Naive thymus-derived CD4-positive, alpha-beta T cell (primary cell): ENCODE data around the gene LRBA. TPM values are rescaled to one million over a fixed set of nuclear protein-coding genes. Genes with fewer than 3 reads are reported as not detected.

Experiments
- ATAC-seq: fragments of 150-1000 bp; cut with Tn5 transposase; 2 replicates; pipeline ENCODE4 v1.10.0; 2021; ENCODE audit warnings: mild to moderate bottlenecking, moderate library complexity
- CTCF ChIA-PET: fragments of 350-600 bp; sonication (Branson Sonifier 250); formaldehyde crosslinking; loops from one replicate; lab custom pipeline; 2021; ENCODE audit warnings: antibody characterized with exemption; lab: Charles Lee
- POLR2A ChIA-PET: fragments of 350-600 bp; sonication (Branson Sonifier 250); formaldehyde crosslinking; loops from one replicate; lab custom pipeline; 2021; ENCODE audit warnings: antibody characterized with exemption, inconsistent platforms; lab: Charles Lee
- DNase-seq, 9 donors: peaks; one replicate each; pipeline versions ENCODE4 v3.0.0 to v3.0.0-alpha.2; 2020 to 2022; ENCODE audit warnings: mixed read lengths in 1 of 9
- H3K27ac ChIP-seq: one replicate; pipeline ENCODE4 v1.7.0; 2013; ENCODE audit warnings: mild to moderate bottlenecking, low read depth, low read length, moderate library complexity
- H3K27me3 ChIP-seq, 2 donors: one replicate each; pipeline ENCODE4 v1.7.0; 2013; ENCODE audit warnings: low read length in 2 of 2, mild to moderate bottlenecking in 2 of 2, moderate library complexity in 2 of 2; ENCODE audit not compliant: control insufficient read depth in 2 of 2, insufficient read depth in 2 of 2
- H3K36me3 ChIP-seq, 3 experiments: 1 replicate in 2 of 3; 2 replicates in 1 of 3; pipeline ENCODE4 v1.7.0; 2013; ENCODE audit warnings: low read length in 3 of 3, mild to moderate bottlenecking in 3 of 3, moderate library complexity in 1 of 3; ENCODE audit not compliant: insufficient read depth in 3 of 3, control insufficient read depth in 2 of 3
- H3K4me1 ChIP-seq, 2 donors: one replicate each; pipeline ENCODE4 v1.7.0; 2013; ENCODE audit warnings: low read length in 2 of 2, mild to moderate bottlenecking in 2 of 2, moderate library complexity in 1 of 2; ENCODE audit not compliant: control insufficient read depth in 2 of 2, insufficient read depth in 2 of 2
- H3K4me3 ChIP-seq: 2 replicates; pipeline ENCODE4 v1.7.0; 2013; ENCODE audit warnings: mild to moderate bottlenecking, low read length
- H3K9me3 ChIP-seq, 3 experiments: 1 replicate in 2 of 3; 2 replicates in 1 of 3; pipeline ENCODE4 v1.7.0; 2013; ENCODE audit warnings: low read length in 3 of 3; ENCODE audit not compliant: control insufficient read depth in 2 of 3
- H3K27ac Mint-ChIP-seq, 9 donors: one replicate each; pipeline ENCODE4 v1.8.0; 2020 to 2022; ENCODE audit warnings: mixed read lengths in 9 of 9, mild to moderate bottlenecking in 8 of 9, moderate library complexity in 5 of 9, inconsistent platforms in 2 of 9
- H3K27me3 Mint-ChIP-seq, 5 donors: one replicate each; pipeline ENCODE4 v1.8.0; 2021 to 2022; ENCODE audit warnings: mixed read lengths in 5 of 5, mild to moderate bottlenecking in 1 of 5
- H3K36me3 Mint-ChIP-seq, 5 donors: one replicate each; pipeline ENCODE4 v1.8.0; 2020 to 2022; ENCODE audit warnings: mixed read lengths in 5 of 5, mild to moderate bottlenecking in 3 of 5, inconsistent platforms in 1 of 5
- H3K4me1 Mint-ChIP-seq, 7 donors: one replicate each; pipeline ENCODE4 v1.8.0; 2020 to 2022; ENCODE audit warnings: mixed read lengths in 7 of 7, mild to moderate bottlenecking in 3 of 7, inconsistent platforms in 1 of 7
- H3K4me3 Mint-ChIP-seq, 10 donors: one replicate each; pipeline ENCODE4 v1.8.0; 2020 to 2022; ENCODE audit warnings: mild to moderate bottlenecking in 10 of 10, mixed read lengths in 10 of 10, moderate library complexity in 6 of 10, inconsistent platforms in 2 of 10
- H3K9me3 Mint-ChIP-seq, 11 donors: one replicate each; pipeline ENCODE4 v1.8.0; 2020 to 2022; ENCODE audit warnings: mixed read lengths in 11 of 11, mild to moderate bottlenecking in 4 of 11, inconsistent platforms in 1 of 11, moderate library complexity in 1 of 11
- intact Hi-C, 2 donors: fragments of 100-400 bp; cut with micrococcal nuclease; formaldehyde crosslinking; loops; one replicate each; pipeline ENCODE4 v1.15.1; 2023
- polyA plus RNA-seq, 2 donors: library from polyadenylated mRNA; unstranded; fragments of 300-500 nt; fragmentation: Illumina TruSeq; gene quantifications; one replicate each; pipeline ENCODE4 v1.2.3, GENCODE V29; 2021
- total RNA-seq, 6 experiments: library from RNA in 5 of 6; stranded (reverse) in 5 of 6; gene quantifications; 1 replicate in 5 of 6; 2 replicates in 1 of 6; pipeline ENCODE4 v1.2.3 and lab custom pipeline; 2021 to 2026

The LRBA gene
- total and polyA plus RNA-seq, 7 experiments from 2014 or later = 20.8 to 71.4 (median 58.4) TPM

DNA sequence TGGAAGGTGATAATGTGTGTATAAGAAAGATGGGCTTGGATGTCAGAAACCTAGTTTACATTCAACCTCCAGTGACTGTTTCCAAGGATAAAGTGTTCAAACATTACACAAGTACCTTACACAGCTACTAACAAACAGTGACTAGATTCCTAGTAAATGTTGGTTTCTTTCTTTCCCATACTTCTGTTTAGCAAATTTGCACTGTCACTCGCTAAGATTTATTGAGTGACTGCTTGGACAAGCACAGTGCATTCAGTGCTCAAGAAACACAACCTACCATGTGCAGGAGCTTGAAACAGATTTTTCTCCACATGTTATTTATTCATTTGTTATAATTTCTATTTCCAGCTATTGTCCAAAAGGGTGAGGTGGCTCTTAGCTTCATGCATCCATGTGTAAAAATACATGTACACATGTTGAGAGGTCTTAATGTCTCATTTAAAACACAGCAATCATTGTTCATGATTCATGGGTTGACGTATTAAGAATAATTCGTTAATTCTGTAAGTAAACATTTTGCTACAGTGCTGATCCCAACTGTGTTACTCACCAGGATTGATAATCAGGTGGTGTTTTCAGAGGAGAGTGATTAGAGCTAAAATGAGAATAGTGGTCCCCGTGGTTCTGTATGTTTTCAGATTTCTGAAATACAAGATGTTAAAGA is 783.8 kb downstream of the LRBA start:
- CTCF ChIA-PET = no interaction called here
- H3K4me1 Mint-ChIP-seq = no peaks in the 10 kb centered on the region

DNA sequence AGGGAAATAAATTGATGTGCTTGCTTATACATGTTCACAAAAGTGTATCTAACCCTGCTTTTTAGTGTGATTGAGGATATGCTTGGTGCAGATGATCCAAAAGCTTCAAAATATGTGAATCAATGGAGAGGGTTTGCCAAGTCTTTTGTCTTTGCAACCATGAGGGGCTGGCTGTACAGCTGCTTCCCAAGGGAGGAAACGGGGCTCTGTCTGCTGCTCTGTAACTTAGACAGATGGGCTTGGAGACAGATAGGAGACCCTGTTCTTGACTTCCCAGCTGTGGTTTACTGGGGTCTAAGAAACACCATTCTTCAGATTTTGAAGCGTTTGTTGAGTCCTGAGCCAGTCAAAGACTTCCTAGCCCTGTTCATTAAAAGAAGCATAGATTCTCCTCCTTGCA is 784.5 kb downstream of the LRBA start:
- no peak for DNase-seq
- ChIA-PET CTCF (no interaction called here), POLR2A (no interaction called here)
- intact Hi-C loops = no loop called here
- Mint-ChIP-seq H3K27me3 (peaks cover 12 to 27% (median 20%) of the 10 kb centered on the region in 5 donors), H3K9me3 (peaks cover 0 to 3% (median 0%) of the 10 kb centered on the region in 11 donors), H3K36me3 (no peaks in the 10 kb centered on the region), H3K4me3 (no peak overlapping the region), H3K27ac (no peak overlapping the region), H3K4me1 (no peaks in the 10 kb centered on the region)
- H3K4me1 ChIP-seq = no peaks in the 10 kb centered on the region
- no peaks in the 10 kb centered on the region for H3K9me3 ChIP-seq
- H3K4me3 ChIP-seq = no peak overlapping the region
- no peak for ATAC-seq
- H3K36me3 ChIP-seq = no peaks in the 10 kb centered on the region
- no peaks in the 10 kb centered on the region for H3K27me3 ChIP-seq
- no peak overlapping the region for H3K27ac ChIP-seq

More for the DNA sequence above, 783.8 kb downstream of the LRBA start:
- Histone ChIP-seq H3K4me3 (no peak overlapping the region), H3K27ac (no peak overlapping the region), H3K27me3 (no peaks in the 10 kb centered on the region), H3K4me1 (no peaks in the 10 kb centered on the region), H3K36me3 (no peaks in the 10 kb centered on the region), H3K9me3 (no peaks in the 10 kb centered on the region)
- peaks cover 16 to 30% (median 24%) of the 10 kb centered on the region in 5 donors for H3K27me3 Mint-ChIP-seq
- DNase-seq (no peak), ATAC-seq (no peak)
- no peak overlapping the region for H3K4me3 Mint-ChIP-seq
- peaks cover 0 to 3% (median 0%) of the 10 kb centered on the region in 11 donors for H3K9me3 Mint-ChIP-seq
- H3K36me3 Mint-ChIP-seq = no peaks in the 10 kb centered on the region
- POLR2A ChIA-PET = no interaction called here
- intact Hi-C loops = no loop called here
- no peak overlapping the region for H3K27ac Mint-ChIP-seq

DNA sequence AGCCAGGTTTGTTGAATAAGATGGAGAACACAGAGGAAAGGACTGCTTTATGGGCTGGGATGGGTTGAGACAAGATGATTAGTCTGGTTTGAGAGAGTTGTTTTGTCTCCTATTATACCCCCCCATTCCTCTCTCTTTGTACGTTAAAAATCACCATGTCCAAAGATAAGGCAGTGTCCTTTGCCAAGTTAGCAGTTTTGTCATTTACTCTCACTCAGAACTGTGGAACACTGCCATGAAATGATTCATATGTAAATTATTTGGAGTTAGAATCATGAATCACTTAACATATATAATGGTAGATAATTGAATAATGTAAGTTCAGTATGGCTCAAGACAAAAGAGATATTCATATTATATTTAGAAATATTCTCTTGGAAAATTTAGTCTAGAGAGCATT is 785.6 kb downstream of the LRBA start:
- H3K4me3 Mint-ChIP-seq = no peak overlapping the region
- peaks cover 0 to 3% (median 0%) of the 10 kb centered on the region in 11 donors for H3K9me3 Mint-ChIP-seq
- Histone ChIP-seq H3K27me3 (no peaks in the 10 kb centered on the region), H3K9me3 (no peaks in the 10 kb centered on the region), H3K4me1 (no peaks in the 10 kb centered on the region), H3K4me3 (no peak overlapping the region), H3K36me3 (no peaks in the 10 kb centered on the region), H3K27ac (no peak overlapping the region)
- H3K27ac Mint-ChIP-seq = no peak overlapping the region
- intact Hi-C loops = no loop called here
- POLR2A ChIA-PET = no interaction called here
- CTCF ChIA-PET = no interaction called here
- no peaks in the 10 kb centered on the region for H3K4me1 Mint-ChIP-seq
- ATAC-seq = no peak
- peaks cover 8 to 22% (median 15%) of the 10 kb centered on the region in 5 donors for H3K27me3 Mint-ChIP-seq
- no peak for DNase-seq
- no peaks in the 10 kb centered on the region for H3K36me3 Mint-ChIP-seq

GRCh38 chr4:150224896-150225591 is 790.0 kb downstream of the LRBA start:
- POLR2A ChIA-PET = no interaction called here
- no peaks in the 10 kb centered on the region for H3K9me3 Mint-ChIP-seq
- peaks cover 8 to 22% (median 12%) of the 10 kb centered on the region in 5 donors for H3K27me3 Mint-ChIP-seq
- no peaks in the 10 kb centered on the region for H3K27me3 ChIP-seq
- no peaks in the 10 kb centered on the region for H3K36me3 ChIP-seq
- H3K9me3 ChIP-seq = no peaks in the 10 kb centered on the region
- no peaks in the 10 kb centered on the region for H3K4me1 Mint-ChIP-seq
- H3K4me1 ChIP-seq = no peaks in the 10 kb centered on the region
- CTCF ChIA-PET = no interaction called here
- no peak overlapping the region for H3K4me3 ChIP-seq
- no peak for ATAC-seq
- no peaks in the 10 kb centered on the region for H3K36me3 Mint-ChIP-seq
- H3K27ac Mint-ChIP-seq = no peak overlapping the region
- intact Hi-C loops = no loop called here
- H3K27ac ChIP-seq = no peak overlapping the region
- H3K4me3 Mint-ChIP-seq = no peak overlapping the region
- no peak for DNase-seq

DNA sequence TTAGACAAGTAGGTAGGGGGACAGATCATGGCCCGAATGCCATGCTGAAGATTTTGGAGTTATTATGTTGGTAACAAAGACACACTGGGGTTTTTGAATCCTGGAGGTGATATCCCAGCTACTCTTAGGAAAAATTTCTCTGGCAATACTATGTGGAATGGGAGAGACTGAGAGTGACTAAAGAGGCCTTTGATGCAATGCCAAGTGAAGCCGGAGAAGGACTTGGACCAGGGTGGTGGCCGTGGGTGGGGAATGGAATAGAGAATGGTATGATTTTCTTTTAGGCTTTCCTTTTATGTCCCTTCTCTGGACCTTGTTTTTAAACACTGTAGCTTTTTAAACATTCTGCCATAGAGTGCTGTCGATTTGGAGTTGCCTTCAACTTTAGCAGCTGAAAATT is 795.2 kb downstream of the LRBA start:
- intact Hi-C loops = no loop called here
- no peaks in the 10 kb centered on the region for H3K36me3 Mint-ChIP-seq
- CTCF ChIA-PET = no interaction called here

DNA sequence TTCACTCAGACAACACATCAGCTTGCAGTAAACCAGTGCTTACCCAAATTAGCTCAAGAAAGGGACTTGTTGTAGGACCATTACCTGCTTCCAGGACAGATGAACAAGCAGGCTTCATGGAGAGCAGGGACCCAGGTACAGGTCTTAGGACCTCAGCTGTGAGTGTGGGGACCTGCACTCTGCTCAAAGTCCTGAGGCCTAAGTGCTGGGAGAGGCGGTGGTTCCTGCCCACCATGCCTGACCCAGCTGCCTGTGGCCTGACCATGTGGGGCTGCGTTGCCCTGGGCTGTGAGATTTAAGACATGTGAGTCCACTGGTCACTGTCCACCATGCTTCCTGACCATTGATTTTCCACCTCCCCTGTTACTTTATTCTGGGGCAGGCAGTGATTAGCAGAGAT is 796.6 kb downstream of the LRBA start:
- Histone ChIP-seq H3K36me3 (no peaks in the 10 kb centered on the region), H3K27ac (no peak overlapping the region), H3K4me1 (no peaks in the 10 kb centered on the region), H3K9me3 (no peaks in the 10 kb centered on the region), H3K27me3 (no peaks in the 10 kb centered on the region), H3K4me3 (no peak overlapping the region)
- Mint-ChIP-seq H3K4me3 (no peak overlapping the region), H3K36me3 (no peaks in the 10 kb centered on the region), H3K27ac (no peak overlapping the region), H3K4me1 (no peaks in the 10 kb centered on the region), H3K27me3 (peaks cover 0 to 9% (median 4%) of the 10 kb centered on the region in 5 donors), H3K9me3 (no peaks in the 10 kb centered on the region)
- no peak for DNase-seq
- intact Hi-C loops = no loop called here
- ATAC-seq = no peak
- ChIA-PET CTCF (no interaction called here), POLR2A (no interaction called here)

More for the DNA sequence above, 795.2 kb downstream of the LRBA start:
- no peak overlapping the region for H3K4me3 ChIP-seq
- no peak for ATAC-seq
- POLR2A ChIA-PET = no interaction called here
- no peaks in the 10 kb centered on the region for H3K36me3 ChIP-seq
- DNase-seq = no peak
- H3K9me3 ChIP-seq = no peaks in the 10 kb centered on the region
- no peaks in the 10 kb centered on the region for H3K9me3 Mint-ChIP-seq
- H3K27me3 Mint-ChIP-seq = peaks cover 0 to 9% (median 6%) of the 10 kb centered on the region in 5 donors
- no peaks in the 10 kb centered on the region for H3K27me3 ChIP-seq
- H3K4me1 Mint-ChIP-seq = no peaks in the 10 kb centered on the region
- no peaks in the 10 kb centered on the region for H3K4me1 ChIP-seq
- H3K27ac Mint-ChIP-seq = no peak overlapping the region
- H3K27ac ChIP-seq = no peak overlapping the region
- H3K4me3 Mint-ChIP-seq = no peak overlapping the region

DNA sequence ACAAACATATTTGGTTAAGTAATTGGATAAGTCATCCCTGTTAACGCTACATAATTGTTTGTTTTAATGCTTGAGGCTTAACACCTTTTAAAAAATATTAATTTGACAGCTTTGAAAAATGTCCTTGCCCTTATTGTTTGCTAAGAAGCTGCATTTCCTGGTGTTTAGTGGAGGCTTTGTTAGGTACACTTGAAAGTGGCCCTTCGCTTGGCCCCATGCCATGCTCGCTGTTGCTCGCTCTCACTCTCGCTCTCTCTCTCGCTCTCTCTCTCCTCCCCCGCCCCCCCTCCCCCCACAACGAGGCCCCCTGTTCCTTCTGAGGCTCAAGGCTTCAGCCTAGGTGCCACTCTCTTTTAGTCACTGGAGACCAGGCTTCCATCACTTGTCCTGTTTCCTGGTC is 797.3 kb downstream of the LRBA start:
- peaks cover 0 to 9% (median 4%) of the 10 kb centered on the region in 5 donors for H3K27me3 Mint-ChIP-seq
- H3K27ac ChIP-seq = no peak overlapping the region
- DNase-seq = no peak
- H3K9me3 ChIP-seq = no peaks in the 10 kb centered on the region
- no peaks in the 10 kb centered on the region for H3K4me1 ChIP-seq
- H3K27me3 ChIP-seq = no peaks in the 10 kb centered on the region
- ATAC-seq = no peak
- POLR2A ChIA-PET = interaction anchor here (0.6 kb wide), 1 partner anchor 15 kb away, joined by 3 read pairs; no protein-coding TSS in a partner anchor
- H3K36me3 Mint-ChIP-seq = no peaks in the 10 kb centered on the region
- intact Hi-C loops = no loop called here
- H3K4me3 ChIP-seq = no peak overlapping the region
- CTCF ChIA-PET = no interaction called here
- H3K4me3 Mint-ChIP-seq = no peak overlapping the region
- H3K9me3 Mint-ChIP-seq = no peaks in the 10 kb centered on the region
- H3K27ac Mint-ChIP-seq = no peak overlapping the region
- H3K36me3 ChIP-seq = no peaks in the 10 kb centered on the region
- H3K4me1 Mint-ChIP-seq = no peaks in the 10 kb centered on the region
